GM10847 (cell line): ENCODE data around the gene CCDC92B.

Experiments used
- POLR2A ChIP-seq: IDR thresholded peaks from 2 replicates; pipeline ENCODE4 v1.6.1; 2011; ENCODE audit not compliant: insufficient read length; ENCODE audit errors: extremely low read depth

The CCDC92B gene

GRCh38 chr17:2735896-2736295, 13.6 kb downstream of the CCDC92B start:
- no peak for TF ChIP-seq POLR2A

- TF ChIP-seq POLR2A = no peak
Observed at GRCh38 chr17:2734939-2735338, 14.5 kb downstream of the CCDC92B start.

GRCh38 chr17:2731807-2732206, 17.6 kb downstream of the CCDC92B start:
- TF ChIP-seq POLR2A = no peak

GRCh38 chr17:2730764-2731353, 18.6 kb downstream of the CCDC92B start:
- TF ChIP-seq POLR2A = no peak

GRCh38 chr17:2724784-2725164, 24.7 kb downstream of the CCDC92B start:
- TF ChIP-seq POLR2A = no peak

GRCh38 chr17:2723997-2724783, 25.3 kb downstream of the CCDC92B start:
- TF ChIP-seq POLR2A = no peak

GRCh38 chr17:2723505-2723996, 25.9 kb downstream of the CCDC92B start:
- TF ChIP-seq POLR2A = no peak

GRCh38 chr17:2722611-2723010, 26.8 kb downstream of the CCDC92B start:
- TF ChIP-seq POLR2A = no peak

GRCh38 chr17:2721603-2722002, 27.8 kb downstream of the CCDC92B start:
- no peak for TF ChIP-seq POLR2A

GRCh38 chr17:2719861-2720260, 29.6 kb downstream of the CCDC92B start:
- no peak for TF ChIP-seq POLR2A

GRCh38 chr17:2718150-2718938, 31.1 kb downstream of the CCDC92B start:
- TF ChIP-seq POLR2A = no peak

- no peak for TF ChIP-seq POLR2A
Observed at GRCh38 chr17:2716649-2717048, 32.8 kb downstream of the CCDC92B start.

- TF ChIP-seq POLR2A = no peak
Observed at GRCh38 chr17:2713881-2714280, 35.6 kb downstream of the CCDC92B start.

GRCh38 chr17:2712300-2713043, 37.0 kb downstream of the CCDC92B start:
- no peak for TF ChIP-seq POLR2A
